Activated CD4-positive, alpha-beta T cell treated with anti-CD3 and anti-CD28 coated beads for 4 hours (primary cell): ENCODE data around the gene C1orf21.

Experiments
- DNase-seq, 2 donors: peaks; one replicate each; pipeline ENCODE4 v3.0.0-alpha.2; 2020

The C1orf21 gene

GRCh38 chr1:184673305-184673704, 286.5 kb downstream of the C1orf21 start:
- DNase-seq, result no peak

GRCh38 chr1:184677344-184677743, 290.5 kb downstream of the C1orf21 start:
- DNase-seq, result no peak
